WTC11 (cell line): ENCODE results near the gene ARTN. TPM values are rescaled to one million over a fixed set of nuclear protein-coding genes. Genes with fewer than 3 reads are reported as not detected.

Experiments used
- ATAC-seq: fragments of 200-7000 bp; cut with Tn5 transposase; 2 replicates; pipeline ENCODE4 v1.10.0; 2021; ENCODE audit warnings: mild to moderate bottlenecking, moderate library complexity
- CTCF ChIA-PET: fragments of 300-600 bp; sonication (Branson Sonifier 250); formaldehyde crosslinking; loops from one replicate; lab custom pipeline; 2021; ENCODE audit warnings: antibody characterized with exemption; lab: Charles Lee
- POLR2A ChIA-PET: fragments of 350-600 bp; sonication (Branson Sonifier 250); formaldehyde crosslinking; loops from one replicate; lab custom pipeline; 2021; ENCODE audit warnings: antibody characterized with exemption; lab: Charles Lee
- DNase-seq: peaks from one replicate; pipeline ENCODE4 v3.0.0; 2021; ENCODE audit warnings: low spot score
- H3K27ac Mint-ChIP-seq: 2 replicates; pipeline ENCODE4 v1.8.0; 2021; ENCODE audit warnings: mixed read lengths
- H3K27me3 Mint-ChIP-seq: 2 replicates; pipeline ENCODE4 v1.8.0; 2021; ENCODE audit warnings: low read depth, mild to moderate bottlenecking, moderate library complexity, mixed read lengths
- H3K36me3 Mint-ChIP-seq: 2 replicates; pipeline ENCODE4 v1.8.0; 2021; ENCODE audit warnings: mixed read lengths
- H3K4me1 Mint-ChIP-seq: 2 replicates; pipeline ENCODE4 v1.8.0; 2022; ENCODE audit warnings: mixed read lengths
- H3K4me3 Mint-ChIP-seq: 2 replicates; pipeline ENCODE4 v1.8.0; 2021; ENCODE audit warnings: mild to moderate bottlenecking, moderate library complexity, mixed read lengths
- H3K9me3 Mint-ChIP-seq: 2 replicates; pipeline ENCODE4 v1.8.0; 2021; ENCODE audit warnings: mixed read lengths
- ATF6 ChIP-seq: sonication (generic); formaldehyde crosslinking; IDR thresholded peaks from 2 replicates; pipeline ENCODE4 v1.8.1; 2023; ENCODE audit warnings: mild to moderate bottlenecking, missing genetic modification reagents
- CBFB ChIP-seq: sonication (generic); formaldehyde crosslinking; IDR thresholded peaks from 2 replicates; pipeline ENCODE4 v1.8.1; 2022; ENCODE audit warnings: mild to moderate bottlenecking, low read depth, missing genetic modification reagents
- CREB1 ChIP-seq: sonication (generic); formaldehyde crosslinking; IDR thresholded peaks from 2 replicates; pipeline ENCODE4 v1.8.0; 2023; ENCODE audit warnings: mild to moderate bottlenecking, missing genetic modification reagents
- ERG ChIP-seq: fragments of 250-450 bp; sonication (Bioruptor Pico); IDR thresholded peaks from 2 replicates; pipeline ENCODE4 v1.8.0; 2021; ENCODE audit warnings: mild to moderate bottlenecking
- FOXK1 ChIP-seq: sonication (generic); formaldehyde crosslinking; IDR thresholded peaks from 2 replicates; pipeline ENCODE4 v1.8.0; 2022; ENCODE audit warnings: mild to moderate bottlenecking, moderate library complexity, missing genetic modification reagents
- FOXP1 ChIP-seq: sonication (generic); formaldehyde crosslinking; IDR thresholded peaks from 2 replicates; pipeline ENCODE4 v1.8.0; 2022; ENCODE audit warnings: missing genetic modification reagents, mild to moderate bottlenecking, moderate library complexity, borderline replicate concordance
- FOXP4 ChIP-seq: sonication (generic); formaldehyde crosslinking; IDR thresholded peaks from 2 replicates; pipeline ENCODE4 v1.8.0; 2022; ENCODE audit warnings: mild to moderate bottlenecking, missing genetic modification reagents
- GABPB1 ChIP-seq: sonication (generic); formaldehyde crosslinking; IDR thresholded peaks from 2 replicates; pipeline ENCODE4 v1.8.1; 2023; ENCODE audit warnings: mild to moderate bottlenecking, missing genetic modification reagents
- IRF1 ChIP-seq: sonication (generic); formaldehyde crosslinking; IDR thresholded peaks from 2 replicates; pipeline ENCODE4 v1.8.0; 2023; ENCODE audit warnings: missing genetic modification reagents
- KAT7 ChIP-seq: sonication (generic); formaldehyde crosslinking; IDR thresholded peaks from 2 replicates; pipeline ENCODE4 v1.8.1; 2023; ENCODE audit warnings: missing genetic modification reagents, mild to moderate bottlenecking, borderline replicate concordance
- MYBL2 ChIP-seq: sonication (generic); formaldehyde crosslinking; IDR thresholded peaks from 2 replicates; pipeline ENCODE4 v1.8.1; 2023; ENCODE audit warnings: mild to moderate bottlenecking, moderate library complexity, missing genetic modification reagents
- RELA ChIP-seq: sonication (generic); formaldehyde crosslinking; IDR thresholded peaks from 2 replicates; pipeline ENCODE4 v1.8.1; 2022; ENCODE audit warnings: missing genetic modification reagents, mild to moderate bottlenecking, borderline replicate concordance
- SMAD4 ChIP-seq: sonication (generic); formaldehyde crosslinking; IDR thresholded peaks from 2 replicates; pipeline ENCODE4 v1.8.0; 2022; ENCODE audit warnings: mild to moderate bottlenecking, missing genetic modification reagents
- STAT6 ChIP-seq: sonication (generic); formaldehyde crosslinking; conservative IDR thresholded peaks from 2 replicates; pipeline ENCODE4 v1.8.1; 2023; ENCODE audit warnings: mild to moderate bottlenecking, low read depth, missing genetic modification reagents, moderate library complexity
- TEAD1 ChIP-seq: sonication (generic); formaldehyde crosslinking; IDR thresholded peaks from 2 replicates; pipeline ENCODE4 v1.8.0; 2022; ENCODE audit warnings: mild to moderate bottlenecking, missing genetic modification reagents
- TEAD4 ChIP-seq: sonication (generic); formaldehyde crosslinking; IDR thresholded peaks from 2 replicates; pipeline ENCODE4 v1.8.0; 2022; ENCODE audit warnings: mild to moderate bottlenecking, missing genetic modification reagents
- TP53 ChIP-seq: sonication (generic); formaldehyde crosslinking; IDR thresholded peaks from 2 replicates; pipeline ENCODE4 v1.8.1; 2023; ENCODE audit warnings: mild to moderate bottlenecking, missing genetic modification reagents
- USF1 ChIP-seq: sonication (generic); formaldehyde crosslinking; IDR thresholded peaks from 2 replicates; pipeline ENCODE4 v1.8.0; 2022; ENCODE audit warnings: mild to moderate bottlenecking, missing genetic modification reagents
- ZNF121 ChIP-seq: sonication (generic); formaldehyde crosslinking; IDR thresholded peaks from 2 replicates; pipeline ENCODE4 v1.8.0; 2023; ENCODE audit warnings: missing genetic modification reagents
- total RNA-seq: library from RNA; stranded (reverse); gene quantifications from 3 replicates; pipeline ENCODE4 v1.2.3, GENCODE V29; 2021
- TF ChIP-seq, protein P1 (sequence below): sonication (generic); formaldehyde crosslinking; IDR thresholded peaks from 2 replicates; pipeline ENCODE4 v1.8.1; 2023; ENCODE audit warnings: mild to moderate bottlenecking, missing genetic modification reagents
- TF ChIP-seq, protein P2 (sequence below): fragments of 200-600 bp; IDR thresholded peaks from 2 replicates; pipeline ENCODE4 v1.8.0; 2022; ENCODE audit warnings: antibody characterized with exemption
- TF ChIP-seq, protein P3 (sequence below): sonication (generic); formaldehyde crosslinking; IDR thresholded peaks from 2 replicates; pipeline ENCODE4 v1.8.0; 2022; ENCODE audit warnings: mild to moderate bottlenecking, missing genetic modification reagents

The ARTN gene
- total RNA-seq, 1 experiment from 2014 or later = 28.5 TPM

DNA sequence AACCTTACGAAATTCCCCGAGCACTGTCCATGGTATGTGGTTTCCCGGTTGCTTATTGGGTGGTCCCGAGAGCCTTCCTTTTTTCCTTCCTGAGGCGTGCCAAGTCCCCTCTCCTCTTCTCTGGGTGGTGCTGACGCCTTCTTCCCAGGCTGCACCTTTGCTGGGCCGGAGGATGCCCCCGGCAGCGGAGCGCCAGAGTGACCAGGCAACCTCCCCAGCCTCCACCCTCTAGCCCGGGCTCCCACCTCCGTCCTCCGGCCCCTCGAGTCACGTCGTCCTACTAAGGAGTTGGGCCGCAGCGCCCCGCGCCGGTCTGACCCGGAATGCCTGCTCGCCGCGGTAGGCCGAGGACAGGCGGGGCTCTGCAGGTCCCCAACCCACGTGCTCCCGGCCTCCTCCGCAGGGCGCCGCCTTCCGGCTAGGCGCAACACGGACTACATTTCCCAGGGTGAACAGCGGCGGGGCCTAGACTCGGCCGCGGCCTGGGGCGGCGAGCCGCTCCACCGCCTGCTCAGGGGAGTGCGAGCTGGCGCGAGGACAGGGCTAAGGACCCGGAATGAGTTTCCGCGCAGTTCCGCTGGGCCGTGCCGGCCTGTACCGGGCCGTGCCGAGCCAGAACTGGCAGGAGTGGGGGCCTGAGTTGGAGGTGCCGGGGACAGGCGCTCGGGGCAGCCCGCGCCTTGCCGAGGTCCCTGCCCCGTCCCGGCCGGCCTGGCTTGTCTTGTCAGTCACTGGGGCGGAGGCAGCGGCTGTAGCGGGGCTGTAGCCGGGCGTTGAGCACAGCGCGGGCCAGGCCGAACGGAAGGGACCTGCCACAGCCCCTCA, 12.8 kb downstream of the ARTN start, which contains the start of gene IPO13:
Gene IPO13, plus strand, starts transcription at position 715 of the 825 bp plus-strand sequence. CDS start 651 bp downstream, outside the sequence.
- DNase-seq (peak; percentile 98), ATAC-seq (peak; percentile 91)
- ChIA-PET CTCF (interaction anchor here (0.6 to 9.9 kb wide), 13 partner anchors 12 to 240 kb away, joined by 3 to 172 read pairs (median 4); partner anchors contain the start of genes ARTN, ATP6V0B, DPH2 and ST3GAL3), POLR2A (interaction anchor here (0.7 to 1.5 kb wide), 4 partner anchors 12 to 296 kb away, joined by 3 to 8 read pairs (median 4); partner anchors contain the start of genes ARTN and KDM4A)
- H3K27ac Mint-ChIP-seq = peak within 1 kb of the TSS; percentile 93
- H3K36me3 Mint-ChIP-seq = peaks cover 5% of the 10 kb centered on the region; the same call in 1 of the 2 replicates
- H3K4me1 Mint-ChIP-seq = peaks cover 37% of the 10 kb centered on the region
- peak within 1 kb of the TSS; percentile 83 for H3K4me3 Mint-ChIP-seq
- no peaks in the 10 kb centered on the region for H3K27me3 Mint-ChIP-seq
- H3K9me3 Mint-ChIP-seq = no peaks in the 10 kb centered on the region
- TF ChIP-seq STAT6 (CRISPR knock-in tag) = no peak
- TF ChIP-seq SMAD4 (CRISPR knock-in tag) = no peak
- TF ChIP-seq TEAD4 (CRISPR knock-in tag) = no peak
- TF ChIP-seq, protein P1, sequence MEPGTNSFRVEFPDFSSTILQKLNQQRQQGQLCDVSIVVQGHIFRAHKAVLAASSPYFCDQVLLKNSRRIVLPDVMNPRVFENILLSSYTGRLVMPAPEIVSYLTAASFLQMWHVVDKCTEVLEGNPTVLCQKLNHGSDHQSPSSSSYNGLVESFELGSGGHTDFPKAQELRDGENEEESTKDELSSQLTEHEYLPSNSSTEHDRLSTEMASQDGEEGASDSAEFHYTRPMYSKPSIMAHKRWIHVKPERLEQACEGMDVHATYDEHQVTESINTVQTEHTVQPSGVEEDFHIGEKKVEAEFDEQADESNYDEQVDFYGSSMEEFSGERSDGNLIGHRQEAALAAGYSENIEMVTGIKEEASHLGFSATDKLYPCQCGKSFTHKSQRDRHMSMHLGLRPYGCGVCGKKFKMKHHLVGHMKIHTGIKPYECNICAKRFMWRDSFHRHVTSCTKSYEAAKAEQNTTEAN (CRISPR knock-in tag) = peak; percentile 48; the same call in 1 of the 2 replicates
- no peak; the same call in none of the 2 replicates for TF ChIP-seq FOXP4 (CRISPR knock-in tag)
- no peak for TF ChIP-seq KAT7
- peak; percentile 63; the same call in 1 of the 2 replicates for TF ChIP-seq TP53 (CRISPR knock-in tag)
- 0 out of 2 replicates have a peak, but pooled peaks have one; percentile 73 for TF ChIP-seq ERG
- TF ChIP-seq CBFB (CRISPR knock-in tag) = no peak; the same call in 1 of the 2 replicates
- no peak for TF ChIP-seq IRF1 (CRISPR knock-in tag)
- TF ChIP-seq ATF6 (CRISPR knock-in tag) = no peak
- peak; percentile 59; the same call in 1 of the 2 replicates for TF ChIP-seq ZNF121 (CRISPR knock-in tag)
- no peak for TF ChIP-seq CREB1
- no peak; the same call in 1 of the 2 replicates for TF ChIP-seq FOXP1 (CRISPR knock-in tag)
- TF ChIP-seq TEAD1 = peak; percentile 89
- peak; percentile 95 for TF ChIP-seq USF1 (CRISPR knock-in tag)
- peak; percentile 70 for TF ChIP-seq FOXK1 (CRISPR knock-in tag)
- TF ChIP-seq GABPB1 = peak; percentile 63; the same call in 1 of the 2 replicates
- no peak for TF ChIP-seq RELA (CRISPR knock-in tag)
- TF ChIP-seq MYBL2 (CRISPR knock-in tag) = peak; percentile 71; the same call in 1 of the 2 replicates
- TF ChIP-seq, protein P2, sequence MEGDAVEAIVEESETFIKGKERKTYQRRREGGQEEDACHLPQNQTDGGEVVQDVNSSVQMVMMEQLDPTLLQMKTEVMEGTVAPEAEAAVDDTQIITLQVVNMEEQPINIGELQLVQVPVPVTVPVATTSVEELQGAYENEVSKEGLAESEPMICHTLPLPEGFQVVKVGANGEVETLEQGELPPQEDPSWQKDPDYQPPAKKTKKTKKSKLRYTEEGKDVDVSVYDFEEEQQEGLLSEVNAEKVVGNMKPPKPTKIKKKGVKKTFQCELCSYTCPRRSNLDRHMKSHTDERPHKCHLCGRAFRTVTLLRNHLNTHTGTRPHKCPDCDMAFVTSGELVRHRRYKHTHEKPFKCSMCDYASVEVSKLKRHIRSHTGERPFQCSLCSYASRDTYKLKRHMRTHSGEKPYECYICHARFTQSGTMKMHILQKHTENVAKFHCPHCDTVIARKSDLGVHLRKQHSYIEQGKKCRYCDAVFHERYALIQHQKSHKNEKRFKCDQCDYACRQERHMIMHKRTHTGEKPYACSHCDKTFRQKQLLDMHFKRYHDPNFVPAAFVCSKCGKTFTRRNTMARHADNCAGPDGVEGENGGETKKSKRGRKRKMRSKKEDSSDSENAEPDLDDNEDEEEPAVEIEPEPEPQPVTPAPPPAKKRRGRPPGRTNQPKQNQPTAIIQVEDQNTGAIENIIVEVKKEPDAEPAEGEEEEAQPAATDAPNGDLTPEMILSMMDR = peak; percentile 66
- TF ChIP-seq, protein P3, sequence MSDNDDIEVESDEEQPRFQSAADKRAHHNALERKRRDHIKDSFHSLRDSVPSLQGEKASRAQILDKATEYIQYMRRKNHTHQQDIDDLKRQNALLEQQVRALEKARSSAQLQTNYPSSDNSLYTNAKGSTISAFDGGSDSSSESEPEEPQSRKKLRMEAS (CRISPR knock-in tag) = peak; percentile 98
